Adrenal gland (tissue), 19 donors: ENCODE data around the gene CD244. TPM values are rescaled to one million over a fixed set of nuclear protein-coding genes. Genes with fewer than 3 reads are reported as not detected.

Experiments used
- DNase-seq, 7 donors: peaks; one replicate each; pipeline ENCODE4 v3.0.0-alpha.2; 2019 to 2020
- H3K27ac ChIP-seq, 5 donors: fragments of 200-600 bp; sonication (generic) in 4 of 5; 1 replicate in 3 of 5; 2 replicates in 2 of 5; pipeline versions ENCODE4 v1.5.1 to v1.8.0; 2016 to 2020; ENCODE audit warnings: mild to moderate bottlenecking in 1 of 5
- H3K27me3 ChIP-seq: fragments of 200-600 bp; 2 replicates; pipeline ENCODE4 v1.8.0; 2021
- H3K36me3 ChIP-seq, 2 donors: fragments of 200-600 bp; replicated peaks in 1 of 2; 1 replicate in 1 of 2; 2 replicates in 1 of 2; pipeline versions ENCODE4 v1.5.1 to v1.8.0; 2018 to 2022
- H3K4me1 ChIP-seq, 2 donors: fragments of 200-600 bp; replicated peaks in 1 of 2; 1 replicate in 1 of 2; 2 replicates in 1 of 2; pipeline versions ENCODE4 v1.5.1 to v1.8.0; 2018 to 2021
- H3K4me3 ChIP-seq, 4 donors: fragments of 200-600 bp; sonication (generic) in 3 of 4; one replicate each; pipeline ENCODE4 v1.5.1; 2016 to 2018
- H3K9me3 ChIP-seq, 3 donors: fragments of 200-600 bp; sonication (generic) in 1 of 3; replicated peaks in 1 of 3; 1 replicate in 2 of 3; 2 replicates in 1 of 3; pipeline versions ENCODE4 v1.5.1 to v1.8.0; 2016 to 2021
- POLR2A ChIP-seq, 2 donors: fragments of 450-650 bp; IDR thresholded peaks; one replicate each; pipeline ENCODE4 v1.6.1; 2017; ENCODE audit warnings: antibody characterized with exemption in 2 of 2, mild to moderate bottlenecking in 2 of 2, moderate library complexity in 1 of 2
- WGBS, 4 donors: extraction: QIAGEN DNeasy Blood & Tissue Kit in 2 of 4; methylation state at CpG; one replicate each; pipeline versions ENCODE4 v1.1.5 to v1.1.7; 2013 to 2017; 5-methylcytosine and 5-hydroxymethylcytosine counted together
- intact Hi-C, 2 donors: fragments of 100-400 bp; cut with DNase I; formaldehyde crosslinking; loops; one replicate each; pipeline versions ENCODE4 v1.14.1 to v1.15.0; 2022 to 2023
- long read RNA-seq, 10 donors: library from polyadenylated mRNA in 3 of 10; unstranded in 2 of 10; stranded (forward) in 1 of 10; transcript quantifications; one replicate each; pipeline ENCODE4 v2.0.0 and lab custom pipeline, GENCODE V29; 2021 to 2026
- polyA plus RNA-seq, 3 donors: library from polyadenylated mRNA; stranded (reverse); fragments of 200-250 nt in 2 of 3; fragments of 350-450 nt in 1 of 3; fragmentation: Illumina TruSeq in 1 of 3; extraction: RNeasy Lipid Tissue Mini Kit (QIAGEN cat#74804) in 1 of 3; gene quantifications; one replicate each; pipeline ENCODE4 v1.2.3, GENCODE V29; 2013 to 2014
- total RNA-seq, 9 donors: library from RNA; depleted of rRNA in 4 of 9; stranded (reverse); fragments of >200 nt in 4 of 9; fragments of 120-200 nt in 1 of 9; fragmentation: NEBNext Ultra II Directional in 1 of 9; extraction: Animal tissue kit (Norgen Biotek cat#: 25700) in 1 of 9; gene quantifications; one replicate each; pipeline versions ENCODE4 v1.1.0 to v1.2.4, GENCODE V29; 2013 to 2023
- TF ChIP-seq, protein P1 (sequence below), 6 experiments: fragments of 450-650 bp in 4 of 6; fragments of 200-600 bp in 2 of 6; sonication (generic) in 1 of 6; IDR thresholded peaks; 1 replicate in 5 of 6; 2 replicates in 1 of 6; pipeline versions ENCODE4 v1.5.1 to v1.8.0; 2016 to 2021; ENCODE audit warnings: antibody characterized with exemption in 6 of 6, mild to moderate bottlenecking in 2 of 6, moderate library complexity in 1 of 6
- donor health status: healthy with polysubstance abuse.
- donor health status: Bipolar disorder and iron deficiency.
- donor health status: DM: yes; HTN: yes; CAD: no.
- donor health status: DM: no; HTN: no; CAD: no.
- donor health status: DM: no; HTN: no; CAD: no.
- donor health status: DM: yes; HTN: yes; CAD: no.

Gene CD244, protein sequence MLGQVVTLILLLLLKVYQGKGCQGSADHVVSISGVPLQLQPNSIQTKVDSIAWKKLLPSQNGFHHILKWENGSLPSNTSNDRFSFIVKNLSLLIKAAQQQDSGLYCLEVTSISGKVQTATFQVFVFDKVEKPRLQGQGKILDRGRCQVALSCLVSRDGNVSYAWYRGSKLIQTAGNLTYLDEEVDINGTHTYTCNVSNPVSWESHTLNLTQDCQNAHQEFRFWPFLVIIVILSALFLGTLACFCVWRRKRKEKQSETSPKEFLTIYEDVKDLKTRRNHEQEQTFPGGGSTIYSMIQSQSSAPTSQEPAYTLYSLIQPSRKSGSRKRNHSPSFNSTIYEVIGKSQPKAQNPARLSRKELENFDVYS
- total RNA-seq (1 to 10 TPM in 1 of 9 donors, under 1 TPM in 7, not detected in 1; 0.15 to 1.4 (median 0.32) TPM), polyA plus RNA-seq (under 1 TPM; 0.17 to 0.88 (median 0.22) TPM)
- long read RNA-seq, donor 1, result 0 reads
- long read RNA-seq, donor 2, result 0 reads
- long read RNA-seq, donor 3, result 0 reads
- long read RNA-seq, donor 4, partial matches to known transcripts, result 1 of 1 reads
- long read RNA-seq, donor 4, other reads (novel, unspliced or antisense), result 0 of 1 reads
- long read RNA-seq, donor 5, result 0 reads
- long read RNA-seq, donor 6, result 0 reads
- long read RNA-seq, donor 7, result 0 reads
- long read RNA-seq, donor 8, result 0 reads
- long read RNA-seq, donor 9, result 0 reads
- long read RNA-seq, donor 10, result 0 reads

GRCh38 chr1:160862203-160863060 lies at the start of gene CD244:
CD244 (minus strand) TSS chr1:160862887; CDS start chr1:160862677, 210 bp downstream.
- 45 to 54% (median 47%) methylated on average over 5 to 12 of the region's 12 CpGs for WGBS, 4 donors
- TF ChIP-seq, protein P1, sequence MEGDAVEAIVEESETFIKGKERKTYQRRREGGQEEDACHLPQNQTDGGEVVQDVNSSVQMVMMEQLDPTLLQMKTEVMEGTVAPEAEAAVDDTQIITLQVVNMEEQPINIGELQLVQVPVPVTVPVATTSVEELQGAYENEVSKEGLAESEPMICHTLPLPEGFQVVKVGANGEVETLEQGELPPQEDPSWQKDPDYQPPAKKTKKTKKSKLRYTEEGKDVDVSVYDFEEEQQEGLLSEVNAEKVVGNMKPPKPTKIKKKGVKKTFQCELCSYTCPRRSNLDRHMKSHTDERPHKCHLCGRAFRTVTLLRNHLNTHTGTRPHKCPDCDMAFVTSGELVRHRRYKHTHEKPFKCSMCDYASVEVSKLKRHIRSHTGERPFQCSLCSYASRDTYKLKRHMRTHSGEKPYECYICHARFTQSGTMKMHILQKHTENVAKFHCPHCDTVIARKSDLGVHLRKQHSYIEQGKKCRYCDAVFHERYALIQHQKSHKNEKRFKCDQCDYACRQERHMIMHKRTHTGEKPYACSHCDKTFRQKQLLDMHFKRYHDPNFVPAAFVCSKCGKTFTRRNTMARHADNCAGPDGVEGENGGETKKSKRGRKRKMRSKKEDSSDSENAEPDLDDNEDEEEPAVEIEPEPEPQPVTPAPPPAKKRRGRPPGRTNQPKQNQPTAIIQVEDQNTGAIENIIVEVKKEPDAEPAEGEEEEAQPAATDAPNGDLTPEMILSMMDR (IDR thresholded peaks at IDR 0.05), result no peak
- no peak for TF ChIP-seq POLR2A (IDR thresholded peaks at IDR 0.05)
- Histone ChIP-seq H3K27me3 (peaks cover 3% of the 10 kb centered on the region), H3K9me3 (no peaks in the 10 kb centered on the region), H3K4me1 (no peaks in the 10 kb centered on the region), H3K27ac (peak within 1 kb of the TSS in 1 of 5 donors; percentile 29), H3K4me3 (no peak within 1 kb of the TSS), H3K36me3 (no peaks in the 10 kb centered on the region)
- intact Hi-C loops, result no loop called here
- peak in 4 of 7 donors; percentile 17 to 58 (median 24) for DNase-seq

DNA sequence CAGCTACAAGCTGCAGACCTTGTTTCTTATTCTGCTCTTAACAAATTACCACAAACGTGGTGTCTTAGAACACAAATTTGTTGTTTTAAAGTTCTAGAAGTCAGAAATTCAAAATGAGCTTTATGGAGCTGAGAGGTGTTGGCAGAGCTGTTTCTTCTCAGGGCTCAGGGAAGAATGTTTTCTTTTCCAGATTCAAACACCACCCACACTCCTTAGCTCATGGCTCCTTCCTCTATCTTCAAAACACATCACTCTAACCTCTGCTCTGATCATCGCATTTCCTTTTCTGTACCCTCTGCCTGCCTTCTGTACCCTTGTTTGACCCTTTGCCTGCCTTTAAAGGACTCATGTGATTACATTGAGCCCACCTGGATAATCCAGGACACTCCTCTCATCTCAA lies 49.2 kb upstream of the CD244 start:
- no peaks in the 10 kb centered on the region for H3K9me3 ChIP-seq
- no peak overlapping the region for H3K27ac ChIP-seq
- H3K27me3 ChIP-seq, result no peaks in the 10 kb centered on the region
- no peaks in the 10 kb centered on the region for H3K4me1 ChIP-seq
- 56 to 77% (median 59%) methylated on average over 2 of the region's 2 CpGs for WGBS, 4 donors
- no peak for TF ChIP-seq POLR2A (IDR thresholded peaks at IDR 0.05)
- TF ChIP-seq, protein P1 (IDR thresholded peaks at IDR 0.05), result no peak
- no peak for DNase-seq
- H3K4me3 ChIP-seq, result no peak overlapping the region
- H3K36me3 ChIP-seq, result no peaks in the 10 kb centered on the region
- intact Hi-C loops, result no loop called here

GRCh38 chr1:160911441-160911840 lies 48.8 kb upstream of the CD244 start:
- Histone ChIP-seq H3K4me1 (no peaks in the 10 kb centered on the region), H3K27ac (no peak overlapping the region), H3K9me3 (no peaks in the 10 kb centered on the region), H3K27me3 (no peaks in the 10 kb centered on the region), H3K4me3 (no peak overlapping the region), H3K36me3 (no peaks in the 10 kb centered on the region)
- no peak for DNase-seq
- 53 to 62% (median 57%) methylated on average over 7 of the region's 7 CpGs for WGBS, 4 donors
- TF ChIP-seq, protein P1 (IDR thresholded peaks at IDR 0.05), result no peak
- no peak for TF ChIP-seq POLR2A (IDR thresholded peaks at IDR 0.05)
- intact Hi-C loops, result no loop called here
